ENCODE data around the gene TTLL10. TPM values are rescaled to one million over a fixed set of nuclear protein-coding genes. Genes with fewer than 3 reads are reported as not detected.

TTLL10 gene
- total RNA-seq, 1 experiment from 2014 or later, result 0.68 TPM

GRCh38 chr1:1140673-1141072 lies 33.0 kb upstream of the TTLL10 start:
- no peak overlapping the region for H3K9ac ChIP-seq (ENCODE audit: extremely low read depth, insufficient read length, low read length)
- DNase-seq, result no peak
- no peak overlapping the region for H4K8ac ChIP-seq (replicated peaks; ENCODE audit: insufficient read length, low read depth, low read length)
- no peaks in the 10 kb centered on the region for H4K20me1 ChIP-seq (ENCODE audit: control insufficient read depth, insufficient read depth, insufficient read length)
- 0 out of 2 replicates have a peak overlapping the region, but pooled peaks have one; percentile 1 for H3K14ac ChIP-seq (ENCODE audit: insufficient read depth, low read length)
- H3K79me1 ChIP-seq (ENCODE audit: insufficient read depth, low read depth, low read length, poor library complexity, severe bottlenecking), result no peaks in the 10 kb centered on the region
- no peak overlapping the region for H4K91ac ChIP-seq (ENCODE audit: insufficient read length, low read depth, low read length)
- Mint-ChIP-seq H3K4me3 (no peak overlapping the region), H3K27ac (no peak overlapping the region), H3K4me1 (peaks cover 6 to 25% of the 10 kb centered on the region in 2 experiments; a peak in 3 of 4 replicates), H3K27me3 (ENCODE audit: low read depth) (peaks cover 10% of the 10 kb centered on the region), H3K36me3 (ENCODE audit: insufficient read depth in 1 of 3, low read depth in 3 of 3) (no peaks in the 10 kb centered on the region), H3K9me3 (no peaks in the 10 kb centered on the region; a peak in 1 of 5 replicates)
- H2BK12ac ChIP-seq (ENCODE audit: insufficient read length, low read depth, low read length), result no peak overlapping the region
- no CpG with 5 or more reads among the region's 18 CpGs for WGBS (ENCODE audit: extremely low coverage, insufficient read length, low lambda C conversion rate)
- H3K56ac ChIP-seq (ENCODE audit: insufficient read length, low read depth, low read length), result no peak overlapping the region
- H4K5ac ChIP-seq (ENCODE audit: insufficient read length, low read depth, low read length), result no peak overlapping the region
- H2BK20ac ChIP-seq (ENCODE audit: low read depth, low read length, poor library complexity, severe bottlenecking), result no peak overlapping the region
- H3K4ac ChIP-seq (ENCODE audit: low read depth, low read length), result no peak overlapping the region
- no peaks in the 10 kb centered on the region for H3K79me2 ChIP-seq (ENCODE audit: insufficient read depth, low read length)
- H2AFZ ChIP-seq (ENCODE audit: low read length), result no peak overlapping the region
- no peaks in the 10 kb centered on the region for H3K9me3 ChIP-seq (ENCODE audit: control insufficient read depth, low read depth, low read length)
- H3K23ac ChIP-seq (ENCODE audit: insufficient read length, low read depth, low read length), result no peak overlapping the region
- no peak overlapping the region for H3K4me2 ChIP-seq (ENCODE audit: insufficient read depth, insufficient read length, low read length)
- H2BK5ac ChIP-seq (ENCODE audit: insufficient read length, low read length), result no peak overlapping the region
- H3K18ac ChIP-seq (ENCODE audit: insufficient read length, low read depth, low read length), result no peak overlapping the region
- no peak overlapping the region for H2BK120ac ChIP-seq (ENCODE audit: low read depth, low read length, poor library complexity, severe bottlenecking)
- H3K27ac ChIP-seq (ENCODE audit: insufficient read length, low read depth, low read length), result no peak overlapping the region
- no peaks in the 10 kb centered on the region for H3K27me3 ChIP-seq (ENCODE audit: insufficient read depth, low read length)
- H3T11ph ChIP-seq (ENCODE audit: low read length), result no peak overlapping the region
- no peak overlapping the region for H2AK5ac ChIP-seq (ENCODE audit: insufficient read length, low read length)
- no peaks in the 10 kb centered on the region; the same call in 1 of the 2 replicates for H3K4me1 ChIP-seq (ENCODE audit: insufficient read depth, low read length)
- no peak overlapping the region for H2BK15ac ChIP-seq (ENCODE audit: low read depth, low read length)
- no peak for TF ChIP-seq CTCF (conservative IDR thresholded peaks at IDR 0.05)
- H3K23me2 ChIP-seq (ENCODE audit: insufficient read length, low read depth, low read length, poor library complexity, severe bottlenecking), result no peaks in the 10 kb centered on the region

All from H9 (cell line).